ENCODE measurements around the gene GNB1L.
"Not testable (repeated sequence)": the region's sequence is repeated elsewhere in the genome, so short reads cannot be mapped to it uniquely, and the experiment has no call there.

Gene GNB1L

DNA sequence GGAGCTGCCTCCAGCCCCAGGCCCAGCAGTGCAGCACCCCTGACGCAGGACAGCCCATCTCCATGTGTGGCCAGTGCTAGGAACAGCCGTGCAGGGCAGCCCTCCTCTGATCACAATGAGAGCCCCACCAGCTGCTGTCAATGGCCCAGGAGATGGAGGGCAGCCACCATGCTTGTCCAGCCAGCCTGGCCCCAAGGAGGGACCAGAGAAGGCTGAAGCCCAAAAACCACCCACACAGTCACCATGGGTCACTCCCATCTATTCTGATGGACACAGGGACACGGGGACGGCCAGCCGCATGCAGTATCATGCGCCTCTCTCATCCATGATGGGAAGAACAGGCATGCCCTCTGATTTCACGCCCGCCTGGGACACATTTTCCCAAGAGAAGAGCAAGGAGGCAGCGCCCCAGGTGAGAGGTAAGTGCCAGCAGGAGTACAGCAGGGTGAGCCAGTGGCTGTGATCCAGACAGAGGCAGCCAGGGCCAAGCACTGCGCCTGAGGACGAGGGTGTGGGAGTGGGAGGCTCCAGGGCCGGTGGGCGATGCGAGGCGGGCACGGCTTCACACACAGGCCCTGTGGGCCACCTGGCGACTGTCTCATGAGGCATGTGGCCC lies 33.6 kb upstream of the GNB1L start:
- no peak for DNase-seq

- DNase-seq = no peak
Measured at GRCh38 chr22:19887256-19887985, 32.7 kb upstream of the GNB1L start.

DNA sequence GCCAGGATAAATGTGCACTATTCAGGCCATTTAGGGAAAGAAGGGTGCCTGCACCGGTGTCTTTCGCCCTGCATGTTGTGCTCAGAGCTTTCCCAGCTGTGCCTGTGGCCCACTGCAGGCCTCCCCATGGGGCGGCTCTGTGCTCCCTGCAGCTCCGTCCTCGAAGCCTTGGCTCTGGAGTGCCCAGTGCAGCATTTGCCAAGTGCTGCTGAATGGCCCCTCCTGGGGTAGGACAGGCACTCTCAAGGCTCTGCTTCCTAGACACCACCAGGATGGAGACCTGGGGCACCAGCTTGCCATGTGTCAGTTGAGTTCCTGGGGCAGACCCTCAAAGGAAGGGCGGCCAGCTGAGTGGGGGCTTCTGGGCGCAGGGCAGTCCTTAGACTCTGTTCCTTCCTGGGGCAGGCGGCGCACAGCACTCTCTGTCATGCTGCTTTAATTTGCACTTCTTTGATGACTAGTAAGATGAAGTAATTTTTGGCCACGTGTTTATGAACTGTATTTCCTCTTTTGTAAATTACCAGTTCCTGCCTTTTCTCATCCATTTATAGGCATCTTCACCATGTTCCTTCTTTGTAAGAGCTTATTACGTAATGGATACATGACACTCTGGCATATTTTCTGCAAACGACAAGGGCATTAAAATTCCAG lies 32.1 kb upstream of the GNB1L start:
- peak; percentile 33 to 42 for DNase-seq

DNA sequence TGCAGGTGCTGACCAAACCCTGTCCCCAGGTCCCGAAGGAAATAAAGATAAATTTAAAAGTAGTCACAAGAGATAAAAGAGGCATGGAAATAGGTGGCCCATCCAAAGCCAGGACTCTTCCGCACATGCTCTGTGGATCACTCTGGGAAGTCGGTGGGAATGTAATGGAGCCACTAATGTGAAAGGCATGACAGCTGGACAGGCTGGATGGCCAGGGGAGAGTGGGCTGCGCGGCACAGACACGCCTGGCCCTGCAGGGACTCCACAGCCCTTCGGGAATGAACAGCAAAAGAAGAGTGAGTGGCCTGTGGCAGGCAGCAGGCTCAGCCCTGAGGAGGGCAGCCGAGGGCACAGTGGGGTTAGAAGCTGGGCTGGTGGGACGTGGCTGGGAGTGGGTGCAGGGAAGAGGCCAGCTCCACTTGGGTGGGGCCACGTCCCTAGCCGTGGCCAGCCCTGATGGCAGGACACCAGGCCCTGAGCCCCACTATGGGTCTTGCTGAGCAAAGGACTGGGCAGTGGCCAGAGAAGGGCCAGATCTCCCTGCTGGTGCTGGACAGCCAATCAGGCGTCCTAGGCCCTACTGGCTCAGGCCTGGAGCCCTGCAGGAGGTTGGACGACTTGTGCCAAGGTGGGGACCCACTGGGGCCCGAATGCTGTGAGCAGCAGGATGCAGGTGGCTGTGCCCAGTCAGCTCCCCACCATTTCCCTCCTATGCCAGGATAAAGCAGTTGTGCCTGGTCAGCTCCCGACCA lies 31.3 kb upstream of the GNB1L start:
- no peak for DNase-seq

- no peak for DNase-seq
Measured at GRCh38 chr22:19884954-19885751, 30.5 kb upstream of the GNB1L start.

DNA sequence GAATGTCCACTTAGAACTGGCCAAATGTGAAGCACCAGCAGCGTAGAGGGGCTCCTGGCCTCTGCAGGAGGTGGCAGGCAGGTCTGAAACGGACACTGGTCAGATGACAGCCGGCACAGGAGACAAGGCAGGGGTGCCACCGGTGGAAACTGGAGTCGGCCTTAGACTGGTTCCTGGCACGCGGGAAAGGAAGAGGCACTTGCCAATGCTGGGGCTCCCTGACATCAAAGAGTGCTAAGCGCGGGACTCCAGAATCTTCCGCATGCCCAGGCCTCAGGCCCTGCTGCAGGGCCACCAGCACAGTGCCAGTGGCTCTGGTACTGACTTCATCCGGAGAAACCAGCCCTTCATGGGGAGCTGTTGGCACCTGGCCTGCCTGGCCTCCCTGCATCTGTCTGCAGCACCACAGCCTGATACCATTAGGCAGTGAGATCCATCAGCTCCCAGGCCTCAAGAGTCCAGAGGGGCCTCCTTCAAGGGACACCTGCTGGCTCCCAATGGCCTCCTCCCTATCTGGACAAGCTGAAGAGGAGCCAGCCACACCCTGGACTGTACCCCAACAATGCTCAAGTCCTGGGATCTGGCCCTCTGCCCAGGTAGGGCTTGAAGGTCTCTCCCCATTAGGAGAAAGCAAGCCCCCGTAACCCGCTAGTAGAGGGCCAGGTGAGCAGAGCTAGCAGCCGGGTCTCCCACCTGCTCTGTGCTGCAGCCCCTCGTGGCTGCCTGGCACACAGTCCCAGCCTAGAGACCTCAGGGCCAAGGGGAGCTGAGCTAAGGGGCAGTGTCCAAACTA lies 29.7 kb upstream of the GNB1L start:
- no peak for DNase-seq

- not testable (repeated sequence) for DNase-seq
Measured at GRCh38 chr22:19883446-19883845, 28.8 kb upstream of the GNB1L start.

- DNase-seq = no peak
Measured at GRCh38 chr22:19882446-19883381, 28.0 kb upstream of the GNB1L start.

GRCh38 chr22:19880786-19881569 lies 26.3 kb upstream of the GNB1L start:
- DNase-seq = no peak

DNA sequence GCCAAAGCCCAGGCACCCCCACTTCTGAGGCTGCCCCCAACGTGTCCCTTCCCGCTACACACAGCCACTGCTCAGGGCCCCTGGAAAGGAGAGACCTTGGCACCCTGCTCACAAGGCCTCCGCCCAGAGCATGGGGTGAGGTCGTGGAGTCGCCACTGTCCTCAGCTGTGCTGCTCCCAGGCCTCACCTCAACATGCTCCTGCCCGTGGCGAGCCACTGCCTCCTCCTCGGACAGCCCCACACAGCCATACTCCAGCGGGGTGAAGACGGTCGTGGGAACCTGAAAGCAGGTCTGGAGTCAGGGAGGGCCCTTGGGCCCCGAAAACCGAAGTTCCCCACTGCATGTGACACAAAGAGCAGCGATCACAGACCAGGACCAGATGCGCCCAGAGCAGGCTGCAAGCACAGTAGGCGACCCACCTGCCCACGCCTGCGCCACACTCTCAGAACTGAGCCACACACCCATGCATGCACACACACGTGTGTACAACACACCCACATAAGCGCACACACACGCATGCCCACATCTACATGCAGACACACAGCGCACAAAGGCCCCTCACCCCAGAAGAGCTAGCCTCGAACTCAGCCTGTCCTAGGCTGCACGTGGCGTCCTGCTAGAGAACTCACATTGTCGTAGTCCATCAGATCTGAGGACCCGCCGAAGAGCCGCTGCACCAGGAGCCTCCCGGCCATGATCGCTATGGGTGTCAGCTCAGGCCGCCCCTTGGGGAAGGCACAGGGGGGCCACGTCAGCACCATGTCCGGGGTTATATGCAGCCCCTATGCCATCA lies 25.5 kb upstream of the GNB1L start:
- DNase-seq = no peak

- DNase-seq = no peak
Measured at GRCh38 chr22:19879643-19879991, 24.9 kb upstream of the GNB1L start.

- DNase-seq = no peak
Measured at GRCh38 chr22:19879246-19879570, 24.5 kb upstream of the GNB1L start.

DNA sequence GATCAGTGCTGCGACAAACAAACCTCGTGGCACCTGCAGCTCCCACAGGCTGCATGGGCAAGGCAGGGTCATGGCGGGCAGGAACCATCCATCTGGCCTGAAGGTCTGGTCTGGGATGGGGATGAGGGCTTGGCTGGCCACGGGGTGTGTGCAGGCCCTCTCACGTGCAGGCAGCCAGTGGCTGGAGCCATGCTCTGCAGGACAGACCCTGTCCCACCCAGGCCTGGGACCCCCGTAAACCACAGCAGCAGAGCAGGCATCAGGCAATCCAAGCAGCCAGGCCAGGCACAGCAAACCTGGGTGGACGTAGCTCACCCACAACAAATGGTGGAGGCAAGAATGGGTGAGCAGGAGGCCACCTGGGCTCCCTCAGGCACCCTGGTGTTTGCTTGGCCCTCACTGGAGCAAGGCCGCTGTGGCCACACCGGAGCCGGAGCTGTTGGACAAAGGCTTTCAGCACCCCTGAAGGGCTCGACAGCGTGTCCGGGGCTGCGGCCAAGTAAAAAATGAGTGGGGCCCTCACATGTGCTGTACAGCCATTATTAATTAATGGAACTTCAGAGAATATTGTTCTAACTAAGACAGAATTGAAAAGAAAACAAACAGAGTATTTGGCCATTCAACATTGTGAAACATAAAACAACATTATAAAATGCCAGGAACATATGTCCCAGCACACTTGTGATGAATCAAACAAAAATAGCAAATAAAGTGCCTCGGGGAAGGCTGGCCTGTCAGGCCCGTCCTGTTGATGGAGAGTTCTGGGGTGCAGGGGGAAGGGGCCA lies 24.0 kb upstream of the GNB1L start:
- DNase-seq = no peak

- DNase-seq = no peak
Measured at GRCh38 chr22:19877626-19878339, 23.1 kb upstream of the GNB1L start.

DNA sequence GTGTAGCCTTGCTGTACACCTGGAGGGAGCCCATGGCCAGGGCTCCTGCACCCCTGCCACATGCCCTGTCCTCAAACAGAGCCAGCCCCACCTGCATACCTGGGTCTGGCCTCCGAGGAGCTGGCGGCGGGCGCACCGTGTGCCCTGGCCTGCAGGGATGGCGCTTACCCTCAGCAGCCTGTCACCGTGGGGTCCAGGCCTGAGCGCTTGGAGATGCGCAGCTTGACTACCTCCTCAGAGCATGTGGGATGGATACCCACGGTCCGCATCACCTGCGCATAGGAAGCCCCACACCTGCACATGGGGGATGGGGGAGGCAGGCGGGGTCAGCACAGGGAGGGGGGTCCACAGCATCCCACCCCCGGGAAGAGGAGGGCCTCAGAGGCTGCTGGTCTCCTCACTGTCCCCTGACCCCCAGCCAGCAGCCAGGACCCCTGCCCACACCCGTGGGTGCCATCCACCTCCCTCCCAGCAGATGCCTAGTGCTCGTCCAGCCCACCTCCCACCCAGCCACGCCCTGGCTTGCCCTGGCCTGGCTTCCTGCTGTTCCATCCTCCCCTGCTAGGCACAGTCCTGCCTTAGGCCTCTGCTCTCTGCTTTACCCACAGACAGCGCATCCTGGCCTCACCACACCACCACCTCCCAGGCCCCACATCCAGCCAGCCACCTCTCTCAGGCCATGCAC lies 22.4 kb upstream of the GNB1L start:
- no peak for DNase-seq

DNA sequence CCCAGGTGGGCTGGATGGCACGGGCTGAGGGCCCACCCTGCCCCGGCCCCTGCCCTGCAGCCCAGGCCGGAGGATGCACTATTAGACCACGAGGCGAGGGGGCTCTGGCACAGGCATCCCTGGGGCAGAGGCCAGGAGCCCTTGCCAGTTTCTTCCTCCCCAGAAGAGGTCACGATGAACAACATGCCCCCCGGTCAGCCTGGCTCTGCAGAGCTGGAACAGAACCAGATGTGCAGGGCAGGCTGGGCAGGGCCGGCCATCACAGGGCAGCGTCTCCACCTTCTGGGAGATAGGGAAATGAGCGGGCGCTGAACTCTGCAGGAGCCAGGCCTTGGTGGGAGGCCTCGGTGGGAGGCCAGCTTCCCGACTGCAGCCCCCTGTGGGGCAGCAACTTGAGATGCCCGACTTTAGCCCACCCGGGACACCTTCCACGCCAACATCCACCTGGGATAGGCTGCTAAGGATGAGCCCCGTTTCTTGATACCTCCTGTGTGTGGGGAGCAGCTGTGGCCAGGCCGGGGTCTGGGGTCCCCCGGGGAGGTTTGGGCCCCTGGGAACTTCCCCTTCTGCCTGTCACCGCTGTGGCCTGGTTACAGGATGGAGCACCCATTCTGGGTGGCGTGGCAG lies 21.8 kb upstream of the GNB1L start:
- no peak for DNase-seq

All from activated CD4-positive, alpha-beta T cell treated with anti-CD3 and anti-CD28 coated beads, Interleukin-2, amount 50 U/mL, for 4 hours (primary cell).